ENCODE results near the gene COL6A1. TPM values are rescaled to one million over a fixed set of nuclear protein-coding genes. Genes with fewer than 3 reads are reported as not detected.

Gene COL6A1
- total RNA-seq, 1 experiment from 2014 or later, result 221 TPM

- peaks cover 7% of the 10 kb centered on the region for H3K9me3 Mint-ChIP-seq
- ATAC-seq, result no peak
- TF ChIP-seq JAZF1 (CRISPR knock-in tag; IDR thresholded peaks at IDR 0.05), result no peak
- no peak for TF ChIP-seq ATF3 (CRISPR knock-in tag; conservative IDR thresholded peaks at IDR 0.05)
- no peak for TF ChIP-seq ATF6 (CRISPR knock-in tag; IDR thresholded peaks at IDR 0.05)
- no peak for TF ChIP-seq GTF2I (CRISPR knock-in tag; conservative IDR thresholded peaks at IDR 0.05)
- no peak for TF ChIP-seq SMAD3 (CRISPR knock-in tag; IDR thresholded peaks at IDR 0.05; ENCODE audit: borderline replicate concordance)
- no peak for TF ChIP-seq MLX (CRISPR knock-in tag; IDR thresholded peaks at IDR 0.05)
- no peak for TF ChIP-seq FOXP1 (CRISPR knock-in tag; IDR thresholded peaks at IDR 0.05; ENCODE audit: borderline replicate concordance)
- no peak for TF ChIP-seq ZNF138 (CRISPR knock-in tag; conservative IDR thresholded peaks at IDR 0.05)
- TF ChIP-seq, protein P1, sequence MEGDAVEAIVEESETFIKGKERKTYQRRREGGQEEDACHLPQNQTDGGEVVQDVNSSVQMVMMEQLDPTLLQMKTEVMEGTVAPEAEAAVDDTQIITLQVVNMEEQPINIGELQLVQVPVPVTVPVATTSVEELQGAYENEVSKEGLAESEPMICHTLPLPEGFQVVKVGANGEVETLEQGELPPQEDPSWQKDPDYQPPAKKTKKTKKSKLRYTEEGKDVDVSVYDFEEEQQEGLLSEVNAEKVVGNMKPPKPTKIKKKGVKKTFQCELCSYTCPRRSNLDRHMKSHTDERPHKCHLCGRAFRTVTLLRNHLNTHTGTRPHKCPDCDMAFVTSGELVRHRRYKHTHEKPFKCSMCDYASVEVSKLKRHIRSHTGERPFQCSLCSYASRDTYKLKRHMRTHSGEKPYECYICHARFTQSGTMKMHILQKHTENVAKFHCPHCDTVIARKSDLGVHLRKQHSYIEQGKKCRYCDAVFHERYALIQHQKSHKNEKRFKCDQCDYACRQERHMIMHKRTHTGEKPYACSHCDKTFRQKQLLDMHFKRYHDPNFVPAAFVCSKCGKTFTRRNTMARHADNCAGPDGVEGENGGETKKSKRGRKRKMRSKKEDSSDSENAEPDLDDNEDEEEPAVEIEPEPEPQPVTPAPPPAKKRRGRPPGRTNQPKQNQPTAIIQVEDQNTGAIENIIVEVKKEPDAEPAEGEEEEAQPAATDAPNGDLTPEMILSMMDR (IDR thresholded peaks at IDR 0.05), result no peak
- no peak for TF ChIP-seq ZSCAN18 (CRISPR knock-in tag; IDR thresholded peaks at IDR 0.05)
- no peak for TF ChIP-seq ARID4B (CRISPR knock-in tag; IDR thresholded peaks at IDR 0.05; ENCODE audit: borderline replicate concordance)
- no peak for TF ChIP-seq TCF7 (CRISPR knock-in tag; IDR thresholded peaks at IDR 0.05; ENCODE audit: low read depth)
- no peaks in the 10 kb centered on the region for H3K4me1 Mint-ChIP-seq
- no peak overlapping the region for H3K4me3 Mint-ChIP-seq
- no peaks in the 10 kb centered on the region for H3K27me3 Mint-ChIP-seq (ENCODE audit: low read depth)
- DNase-seq (ENCODE audit: low spot score), result no peak
- no peak overlapping the region for H3K27ac Mint-ChIP-seq
- CTCF ChIA-PET, result interaction anchor here (1.9 kb wide), 1 partner anchor 134 kb away, joined by 4 read pairs; no protein-coding TSS in a partner anchor
- POLR2A ChIA-PET, result no interaction called here
- peaks cover 11% of the 10 kb centered on the region for H3K36me3 Mint-ChIP-seq
These were observed 27.5 kb downstream of the COL6A1 start for GRCh38 chr21:46008893-46009621.
